Right ventricle myocardium superior (tissue), 1 donor: Measurements from ENCODE around the gene ATP6V1A. TPM values are rescaled to one million over a fixed set of nuclear protein-coding genes. Genes with fewer than 3 reads are reported as not detected.
"Not testable (repeated sequence)": the region's sequence is repeated elsewhere in the genome, so short reads cannot be mapped to it uniquely, and the experiment has no call there.

Experiments used
- ATAC-seq: fragments of 200-7000 bp; cut with Tn5 transposase; one replicate; pipeline ENCODE4 v1.9.1; 2020; ENCODE audit warnings: mild to moderate bottlenecking; ENCODE audit not compliant: poor library complexity
- DNase-seq: peaks from one replicate; pipeline ENCODE4 v3.0.0-alpha.2; 2020
- intact Hi-C: fragments of 100-400 bp; cut with DNase I; formaldehyde crosslinking; loops from one replicate; pipeline ENCODE4 v1.11.2; 2022
- total RNA-seq: library from RNA; stranded (reverse); fragmentation: NEBNext Ultra II Directional; extraction: Animal tissue kit (Norgen Biotek cat#: 25700); gene quantifications from one replicate; pipeline ENCODE4 v1.2.1, GENCODE V29; 2021
- donor health status: DM: no; HTN: yes; CAD: no; lungs with severe emphysema.

ATP6V1A gene
- total RNA-seq, 1 donor from 2014 or later = 17.9 TPM

DNA sequence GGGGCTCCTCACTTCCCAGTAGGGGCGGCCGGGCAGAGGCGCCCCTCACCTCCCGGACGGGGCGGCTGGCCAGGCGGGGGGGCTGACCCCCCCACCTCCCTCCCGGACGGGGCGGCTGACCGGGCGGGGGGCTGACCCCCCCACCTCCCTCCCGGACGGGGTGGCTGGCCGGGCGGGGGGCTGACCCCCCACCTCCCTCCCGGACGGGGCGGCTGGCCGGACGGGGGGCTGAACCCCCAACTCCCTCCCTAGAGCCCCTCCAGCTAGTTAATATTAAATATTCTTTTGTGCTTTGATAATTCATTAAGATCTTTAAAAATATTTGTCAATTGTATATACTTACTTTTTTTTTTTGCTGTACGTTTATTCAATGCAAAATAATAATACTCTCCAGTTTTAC lies 103.0 kb downstream of the ATP6V1A start:
- intact Hi-C loops = loop anchor here (10.0 kb wide), 1 partner anchor 1965 kb away; no protein-coding TSS in a partner anchor
- not testable (repeated sequence) for ATAC-seq, DNase-seq

DNA sequence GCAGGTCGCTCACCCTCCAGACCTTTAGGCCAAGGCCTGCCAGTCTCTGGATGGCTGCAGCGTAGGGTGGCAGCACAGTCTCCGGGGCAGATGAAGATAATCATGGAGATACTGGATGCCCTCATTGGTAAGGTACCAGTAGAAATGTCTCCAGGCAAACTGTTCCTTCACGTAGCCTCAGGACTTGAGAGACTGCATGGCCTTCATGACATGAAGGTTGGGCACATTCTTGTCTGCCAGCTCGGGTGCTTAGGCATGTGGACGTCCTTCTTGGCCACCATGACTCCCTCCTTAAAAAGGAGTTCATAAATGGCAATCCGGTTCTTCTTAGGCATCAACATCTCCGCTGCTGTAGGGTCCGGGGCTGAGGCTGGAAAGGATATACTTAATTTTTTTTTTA lies 103.6 kb downstream of the ATP6V1A start:
- intact Hi-C loops = not testable (repeated sequence)

DNA sequence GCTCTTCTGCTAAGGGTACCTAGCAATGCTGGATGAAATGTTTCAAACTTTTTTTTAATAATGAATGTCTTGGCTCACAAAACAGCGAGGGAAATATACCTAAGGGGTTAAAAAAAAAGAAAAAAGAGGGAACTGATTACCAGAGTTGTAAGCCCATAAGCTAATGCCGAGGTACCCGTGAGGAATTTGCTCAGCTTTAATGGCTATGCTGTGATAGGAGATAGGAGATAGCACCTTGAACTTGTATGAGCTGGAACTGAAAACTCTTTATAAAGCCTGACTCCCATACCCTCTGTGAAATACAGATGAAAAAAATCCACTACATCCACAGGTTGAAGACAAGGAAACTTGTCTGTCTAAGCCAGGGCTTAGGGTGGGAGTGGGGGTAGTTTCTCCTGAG lies 105.7 kb downstream of the ATP6V1A start:
- ATAC-seq = no peak
- intact Hi-C loops = no loop called here
- DNase-seq = no peak

More for the DNA sequence above, 103.6 kb downstream of the ATP6V1A start:
- ATAC-seq, DNase-seq: not testable (repeated sequence)

Other genes starting within 250 kb of the ATP6V1A start
- 3.7 TPM for gene SPICE1, start 231.9 kb upstream of the ATP6V1A start, total RNA-seq
- gene SIDT1, start 214.5 kb upstream of the ATP6V1A start, total RNA-seq = 0.78 TPM
- 12.7 TPM for gene USF3, start 50.4 kb upstream of the ATP6V1A start, total RNA-seq
- gene NAA50, start 786 bp upstream of the ATP6V1A start, total RNA-seq = 77.5 TPM
- 1.1 TPM for gene GRAMD1C, start 91.8 kb downstream of the ATP6V1A start, total RNA-seq
- gene ZDHHC23, start 201.0 kb downstream of the ATP6V1A start, total RNA-seq = 3.0 TPM